Ascending aorta (tissue), 2 donors: Measurements from ENCODE around the gene HILPDA. TPM values are rescaled to one million over a fixed set of nuclear protein-coding genes. Genes with fewer than 3 reads are reported as not detected.
"Not testable (repeated sequence)": the region's sequence is repeated elsewhere in the genome, so short reads cannot be mapped to it uniquely, and the experiment has no call there.

ENCODE experiments used
- DNase-seq, 2 donors: peaks; one replicate each; pipeline ENCODE4 v3.0.0-alpha.2; 2019; ENCODE audit warnings: low spot score in 2 of 2
- H3K27ac ChIP-seq, 2 donors: fragments of 200-600 bp; sonication (generic); one replicate each; pipeline ENCODE4 v1.5.1; 2016 to 2017; ENCODE audit warnings: mild to moderate bottlenecking in 1 of 2
- H3K27me3 ChIP-seq: fragments of 200-600 bp; sonication (generic); one replicate; pipeline ENCODE4 v1.5.1; 2017
- H3K36me3 ChIP-seq, 2 donors: fragments of 200-600 bp; sonication (generic); one replicate each; pipeline ENCODE4 v1.5.1; 2016
- H3K4me1 ChIP-seq, 2 donors: fragments of 200-600 bp; sonication (generic); one replicate each; pipeline ENCODE4 v1.5.1; 2016 to 2017; ENCODE audit warnings: mild to moderate bottlenecking in 1 of 2
- H3K4me3 ChIP-seq, 2 donors: fragments of 200-600 bp; sonication (generic); one replicate each; pipeline ENCODE4 v1.5.1; 2016 to 2017; ENCODE audit warnings: mild to moderate bottlenecking in 1 of 2
- H3K9me3 ChIP-seq, 2 donors: fragments of 200-600 bp; sonication (generic); one replicate each; pipeline ENCODE4 v1.5.1; 2016
- CTCF ChIP-seq, 3 experiments: fragments of 200-600 bp in 2 of 3; fragments of 450-650 bp in 1 of 3; sonication (generic) in 2 of 3; IDR thresholded peaks; one replicate each; pipeline ENCODE4 v1.5.1; 2016 to 2019; ENCODE audit warnings: antibody characterized with exemption in 3 of 3, mild to moderate bottlenecking in 1 of 3, moderate library complexity in 1 of 3
- intact Hi-C: fragments of 100-400 bp; cut with DNase I; formaldehyde crosslinking; loops from one replicate; pipeline ENCODE4 v1.15.1; 2023
- total RNA-seq: library from RNA; depleted of rRNA; stranded (reverse); fragments of >200 nt; gene quantifications from one replicate; pipeline ENCODE4 v1.1.0, GENCODE V29; 2016

HILPDA gene
- total RNA-seq, 1 donor from 2014 or later = 19.3 TPM

GRCh38 chr7:128488134-128488533 is 32.5 kb downstream of the HILPDA start:
- H3K4me3 ChIP-seq, H3K9me3 ChIP-seq, H3K4me1 ChIP-seq, DNase-seq, intact Hi-C loops, H3K27me3 ChIP-seq, H3K27ac ChIP-seq: not testable (repeated sequence)
- peaks cover 14 to 22% of the 10 kb centered on the region in 2 donors for H3K36me3 ChIP-seq

GRCh38 chr7:128497405-128497804 is 41.7 kb downstream of the HILPDA start:
- no peak for TF ChIP-seq CTCF (IDR thresholded peaks at IDR 0.05)
- H3K36me3 ChIP-seq = peaks cover 43 to 69% of the 10 kb centered on the region in 2 donors
- DNase-seq = no peak

GRCh38 chr7:128505416-128505815 is 49.7 kb downstream of the HILPDA start:
- H3K4me3 ChIP-seq, DNase-seq, intact Hi-C loops: not testable (repeated sequence)

More at GRCh38 chr7:128497405-128497804, 41.7 kb downstream of the HILPDA start:
- Histone ChIP-seq H3K27ac (no peak overlapping the region), H3K4me1 (no peaks in the 10 kb centered on the region), H3K27me3 (no peaks in the 10 kb centered on the region), H3K4me3 (no peak overlapping the region), H3K9me3 (no peaks in the 10 kb centered on the region)
- intact Hi-C loops = no loop called here

GRCh38 chr7:128506819-128507218 is 51.1 kb downstream of the HILPDA start:
- intact Hi-C loops, H3K4me1 ChIP-seq, DNase-seq, H3K27me3 ChIP-seq, H3K27ac ChIP-seq, H3K9me3 ChIP-seq, H3K4me3 ChIP-seq: not testable (repeated sequence)
- peaks cover 0 to 11% of the 10 kb centered on the region in 2 donors for H3K36me3 ChIP-seq

More at GRCh38 chr7:128505416-128505815, 49.7 kb downstream of the HILPDA start:
- peaks cover 7 to 21% of the 10 kb centered on the region in 2 donors for H3K36me3 ChIP-seq
- not testable (repeated sequence) for H3K9me3 ChIP-seq, H3K4me1 ChIP-seq, H3K27me3 ChIP-seq, H3K27ac ChIP-seq

GRCh38 chr7:128507321-128507993 is 51.8 kb downstream of the HILPDA start:
- intact Hi-C loops, H3K27me3 ChIP-seq, DNase-seq, H3K27ac ChIP-seq, H3K9me3 ChIP-seq, H3K36me3 ChIP-seq, H3K4me1 ChIP-seq, H3K4me3 ChIP-seq: not testable (repeated sequence)

Other genes starting within 250 kb of the HILPDA start
- not detected for gene LEP, start 214.6 kb upstream of the HILPDA start, total RNA-seq
- gene RBM28, start 112.0 kb upstream of the HILPDA start, total RNA-seq = 23.8 TPM
- gene PRRT4, start 94.2 kb upstream of the HILPDA start, total RNA-seq = 7.6 TPM
- gene IMPDH1, start 45.9 kb upstream of the HILPDA start, total RNA-seq = 148 TPM
- gene METTL2B, start 20.9 kb downstream of the HILPDA start, total RNA-seq = 37.4 TPM
- 0.53 TPM for gene GARIN1A, start 216.4 kb downstream of the HILPDA start, total RNA-seq